SKM-1 treated with dmso at 0.1 percent for 144 hours (cell line): ENCODE results near the gene TIGD6.
A peak's percentile ranks its signal among the peaks of the same experiment; 100 is the strongest.

Experiments
- DNase-seq: peaks from one replicate; lab custom pipeline; 2025; ENCODE audit not compliant: unreplicated experiment; lab: John Stamatoyannopoulos, UW

The TIGD6 gene

DNA sequence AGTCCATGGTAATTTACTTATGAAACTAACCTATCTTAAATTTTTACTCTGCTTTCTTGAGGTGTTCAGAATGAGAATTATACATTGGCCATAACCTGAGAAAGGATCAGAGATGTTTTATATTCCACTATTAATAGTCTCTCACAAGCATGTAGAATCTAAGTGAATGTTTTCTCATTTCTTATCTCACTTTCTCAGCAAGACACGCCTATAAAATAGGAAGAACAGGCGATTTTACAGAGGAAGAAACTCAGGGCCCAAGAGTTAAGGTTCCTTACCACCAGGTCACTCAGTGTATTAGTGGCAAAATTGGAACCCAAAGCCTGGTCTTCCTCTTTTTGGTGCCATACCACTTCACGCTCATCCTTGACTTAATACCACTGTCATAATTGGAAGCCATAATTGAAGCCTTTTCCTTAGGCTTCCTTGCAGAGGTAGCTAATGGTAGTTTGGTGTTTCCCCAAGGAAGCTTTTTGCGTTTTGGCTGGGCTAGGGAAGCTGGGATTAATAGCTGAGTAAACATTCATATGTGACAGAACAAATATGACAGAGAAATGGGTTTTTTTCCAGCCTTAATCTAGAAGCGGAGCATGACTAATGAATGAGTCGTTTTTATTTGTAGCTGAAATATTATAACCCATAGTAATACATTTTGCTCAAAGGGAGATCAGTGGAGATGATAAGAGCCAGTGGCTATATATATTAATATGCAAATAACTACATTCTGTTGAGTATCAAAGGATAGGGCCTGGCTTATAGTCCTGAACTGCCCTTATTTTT lies 17.0 kb upstream of the TIGD6 start:
- no peak for DNase-seq

- DNase-seq: no peak
Observed at GRCh38 chr5:150016537-150016936, 16.1 kb upstream of the TIGD6 start.

DNA sequence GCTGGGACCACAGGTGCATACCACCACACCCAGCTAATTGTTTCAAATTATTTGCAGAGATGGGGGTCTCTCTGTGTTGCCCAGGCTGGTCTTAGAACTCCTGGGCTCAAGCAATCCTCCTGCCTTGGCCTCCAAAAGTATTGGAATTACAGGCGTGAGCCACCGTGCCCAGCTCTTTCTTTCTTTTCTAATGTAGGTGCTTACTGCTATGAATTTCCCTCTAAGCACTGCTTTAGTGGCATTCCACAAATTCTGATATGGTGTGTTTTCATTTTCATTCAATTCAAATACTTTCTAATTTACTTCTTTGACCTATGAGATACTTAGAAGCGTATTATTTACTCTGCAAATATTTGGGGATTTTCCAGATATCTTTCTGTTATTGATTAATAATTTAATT lies 15.0 kb upstream of the TIGD6 start:
- no peak for DNase-seq

DNA sequence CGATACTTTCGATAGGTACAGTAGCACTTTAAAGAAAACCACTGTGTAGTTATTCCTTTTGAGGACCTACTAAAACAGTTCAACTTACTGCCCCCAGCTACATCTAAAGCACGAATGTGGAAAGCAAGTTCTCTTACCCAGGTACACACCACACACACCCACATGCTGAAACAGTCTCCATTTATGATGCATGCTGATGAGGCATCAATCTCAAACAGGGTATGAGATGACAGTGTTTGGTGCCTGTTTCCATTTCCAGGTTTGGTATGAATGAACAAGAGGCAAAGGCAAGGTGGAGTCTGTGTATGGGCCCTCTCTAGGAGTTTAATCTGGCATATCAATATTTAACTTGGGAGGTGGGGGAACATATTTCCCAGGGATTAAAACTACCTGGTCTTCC lies 14.0 kb upstream of the TIGD6 start:
- DNase-seq: no peak

- no peak for DNase-seq
Observed at GRCh38 chr5:150013931-150014330, 13.5 kb upstream of the TIGD6 start.

- no peak for DNase-seq
Observed at GRCh38 chr5:150009671-150010387, 9.4 kb upstream of the TIGD6 start.

- no peak for DNase-seq
Observed at GRCh38 chr5:150007050-150007449, 6.6 kb upstream of the TIGD6 start.

GRCh38 chr5:150006318-150006717 lies 5.9 kb upstream of the TIGD6 start:
- DNase-seq: no peak

GRCh38 chr5:150001660-150002486 lies 1.4 kb upstream of the TIGD6 start:
- peak; percentile 91 for DNase-seq

- peak; percentile 20 for DNase-seq
Observed at GRCh38 chr5:150000990-150001659, 671 bp upstream of the TIGD6 start.

DNA sequence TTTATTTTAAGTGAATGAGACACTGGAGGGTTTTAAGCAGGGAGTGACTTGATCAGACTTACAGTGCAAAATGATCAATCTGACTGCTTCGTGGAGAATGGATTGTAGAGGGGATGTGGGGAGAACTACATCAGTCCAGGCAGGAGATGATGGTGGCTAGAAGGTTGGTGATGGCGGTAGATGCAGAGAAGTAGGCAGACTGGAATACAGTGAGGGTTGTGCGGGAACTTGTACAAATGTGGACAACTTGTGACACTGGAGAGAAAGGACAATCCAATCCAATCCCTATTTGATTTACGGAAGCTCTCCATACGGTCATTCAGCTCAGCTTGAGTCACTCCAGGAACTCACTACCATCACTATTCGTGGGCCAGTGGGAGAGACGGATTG lies 593 bp downstream of the TIGD6 start:
- no peak for DNase-seq

GRCh38 chr5:149999359-149999758 lies 1.1 kb downstream of the TIGD6 start:
- no peak for DNase-seq

DNA sequence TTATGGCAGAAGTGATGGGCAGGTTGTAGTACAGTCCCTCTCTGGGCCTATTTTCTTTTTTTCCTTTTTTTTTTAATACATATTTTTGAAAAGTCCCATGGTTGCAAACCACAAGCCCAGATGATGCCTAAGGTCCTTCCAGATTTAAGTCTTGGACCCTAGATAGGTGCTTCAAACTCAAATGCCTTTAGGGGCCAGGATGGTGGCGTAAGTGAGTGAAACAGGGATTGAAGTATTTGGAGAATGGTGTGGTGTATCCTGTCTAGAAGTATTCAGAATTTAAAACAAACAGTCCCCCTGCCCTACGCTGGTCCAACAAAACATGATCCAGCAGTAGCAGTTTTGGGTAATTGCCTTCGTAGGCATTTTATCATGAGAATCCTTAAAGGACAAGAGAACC lies 2.2 kb downstream of the TIGD6 start:
- no peak for DNase-seq

- DNase-seq: no peak
Observed at GRCh38 chr5:149996205-149996890, 4.1 kb downstream of the TIGD6 start.

- no peak for DNase-seq
Observed at GRCh38 chr5:149995385-149996204, 4.9 kb downstream of the TIGD6 start.

GRCh38 chr5:149993471-149993870 lies 7.0 kb downstream of the TIGD6 start:
- no peak for DNase-seq

GRCh38 chr5:149990518-149991376 lies 9.7 kb downstream of the TIGD6 start:
- DNase-seq: peak; percentile 69

- no peak for DNase-seq
Observed at GRCh38 chr5:149988126-149988525, 12.3 kb downstream of the TIGD6 start.

DNA sequence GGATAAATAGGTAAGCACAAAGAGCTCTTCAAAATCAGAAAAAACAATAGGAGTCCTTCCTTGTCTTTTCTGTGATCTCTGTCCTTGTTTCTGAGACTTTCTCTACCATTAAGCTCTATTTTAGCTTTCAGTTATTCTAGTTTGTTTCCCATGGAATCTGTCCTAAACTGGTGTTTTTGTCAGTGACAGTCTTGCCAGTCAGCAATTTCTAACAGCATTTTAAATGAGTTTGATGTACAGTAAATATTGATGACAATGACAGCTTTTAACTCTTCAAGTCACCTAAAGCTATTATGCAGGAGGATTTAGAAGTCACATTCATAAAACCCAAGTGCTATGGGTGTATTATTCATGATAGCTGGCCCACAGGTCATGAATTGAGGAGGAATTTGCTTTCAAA lies 17.9 kb downstream of the TIGD6 start:
- DNase-seq: no peak
